GM23338 (cell line): Measurements from ENCODE around the gene SLC16A12.
A peak's percentile ranks its signal among the peaks of the same experiment; 100 is the strongest.

Experiments
- CTCF ChIP-seq, 2 experiments: fragments of 200-600 bp in 1 of 2; sonication (generic) in 1 of 2; conservative IDR thresholded peaks; 2 replicates each; pipeline versions ENCODE4 v1.5.1 to v1.6.1; 2016 to 2017; ENCODE audit warnings: antibody characterized with exemption in 2 of 2, low read depth in 2 of 2, mild to moderate bottlenecking in 2 of 2, moderate library complexity in 1 of 2
- EZH2 ChIP-seq: fragments of 200-600 bp; sonication (generic); IDR thresholded peaks from one replicate; pipeline ENCODE4 v1.8.0; 2017; ENCODE audit warnings: antibody characterized with exemption, mild to moderate bottlenecking, low read depth; ENCODE audit not compliant: unreplicated experiment
- EZH2phosphoT487 ChIP-seq: fragments of 200-600 bp; sonication (generic); IDR thresholded peaks from one replicate; pipeline ENCODE4 v1.8.1; 2018; ENCODE audit warnings: antibody characterized with exemption; ENCODE audit not compliant: unreplicated experiment
- POLR2AphosphoS5 ChIP-seq: IDR thresholded peaks from 2 replicates; pipeline ENCODE4 v1.6.1; 2016; ENCODE audit warnings: antibody characterized with exemption, low read depth
- ZNF114 ChIP-seq: fragments of 250-450 bp; sonication (Bioruptor Pico); IDR thresholded peaks from 2 replicates; pipeline ENCODE4 v1.5.0; 2020; ENCODE audit warnings: mild to moderate bottlenecking, moderate library complexity
- TF ChIP-seq, protein P1 (sequence below): IDR thresholded peaks from one replicate; pipeline ENCODE4 v1.6.1; 2018; ENCODE audit warnings: antibody characterized with exemption; ENCODE audit not compliant: unreplicated experiment

- TF ChIP-seq EZH2 (no peak), CTCF (conservative IDR thresholded peaks at IDR 0.05; ENCODE audit: low read depth in 2 of 2) (peak; percentile 30 to 59; a peak in 3 of 4 replicates), POLR2AphosphoS5 (no peak), ZNF114 (CRISPR knock-in tag) (no peak), EZH2phosphoT487 (no peak)
- TF ChIP-seq, protein P1, sequence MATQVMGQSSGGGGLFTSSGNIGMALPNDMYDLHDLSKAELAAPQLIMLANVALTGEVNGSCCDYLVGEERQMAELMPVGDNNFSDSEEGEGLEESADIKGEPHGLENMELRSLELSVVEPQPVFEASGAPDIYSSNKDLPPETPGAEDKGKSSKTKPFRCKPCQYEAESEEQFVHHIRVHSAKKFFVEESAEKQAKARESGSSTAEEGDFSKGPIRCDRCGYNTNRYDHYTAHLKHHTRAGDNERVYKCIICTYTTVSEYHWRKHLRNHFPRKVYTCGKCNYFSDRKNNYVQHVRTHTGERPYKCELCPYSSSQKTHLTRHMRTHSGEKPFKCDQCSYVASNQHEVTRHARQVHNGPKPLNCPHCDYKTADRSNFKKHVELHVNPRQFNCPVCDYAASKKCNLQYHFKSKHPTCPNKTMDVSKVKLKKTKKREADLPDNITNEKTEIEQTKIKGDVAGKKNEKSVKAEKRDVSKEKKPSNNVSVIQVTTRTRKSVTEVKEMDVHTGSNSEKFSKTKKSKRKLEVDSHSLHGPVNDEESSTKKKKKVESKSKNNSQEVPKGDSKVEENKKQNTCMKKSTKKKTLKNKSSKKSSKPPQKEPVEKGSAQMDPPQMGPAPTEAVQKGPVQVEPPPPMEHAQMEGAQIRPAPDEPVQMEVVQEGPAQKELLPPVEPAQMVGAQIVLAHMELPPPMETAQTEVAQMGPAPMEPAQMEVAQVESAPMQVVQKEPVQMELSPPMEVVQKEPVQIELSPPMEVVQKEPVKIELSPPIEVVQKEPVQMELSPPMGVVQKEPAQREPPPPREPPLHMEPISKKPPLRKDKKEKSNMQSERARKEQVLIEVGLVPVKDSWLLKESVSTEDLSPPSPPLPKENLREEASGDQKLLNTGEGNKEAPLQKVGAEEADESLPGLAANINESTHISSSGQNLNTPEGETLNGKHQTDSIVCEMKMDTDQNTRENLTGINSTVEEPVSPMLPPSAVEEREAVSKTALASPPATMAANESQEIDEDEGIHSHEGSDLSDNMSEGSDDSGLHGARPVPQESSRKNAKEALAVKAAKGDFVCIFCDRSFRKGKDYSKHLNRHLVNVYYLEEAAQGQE, result no peak
Measured at GRCh38 chr10:89555688-89556445, 20.5 kb upstream of the SLC16A12 start.
